ENCODE data around the gene SP5. TPM values are rescaled to one million over a fixed set of nuclear protein-coding genes. Genes with fewer than 3 reads are reported as not detected.
"Not testable (repeated sequence)": the region's sequence is repeated elsewhere in the genome, so short reads cannot be mapped to it uniquely, and the experiment has no call there.

The SP5 gene
- total RNA-seq, 4 donors from 2014 or later = 0.32 to 0.63 TPM; not detected in 2

- no peak for DNase-seq (ENCODE audit: extremely low spot score)
- 56% methylated on average over 1 of the region's 1 CpG for WGBS
These were observed 4.7 kb downstream of the SP5 start for GRCh38 chr2:170719810-170720209.

GRCh38 chr2:170721678-170722077, 6.5 kb downstream of the SP5 start:
- DNase-seq (ENCODE audit: extremely low spot score) = no peak
- Histone ChIP-seq H3K36me3 (no peaks in the 10 kb centered on the region), H3K27me3 (peaks cover 3 to 51% (median 21%) of the 10 kb centered on the region in 4 donors), H3K4me1 (peaks cover 8 to 11% (median 10%) of the 10 kb centered on the region in 4 donors), H3K27ac (replicated peaks in 1 of 4) (no peak overlapping the region), H3K4me3 (no peak overlapping the region), H3K9me3 (no peaks in the 10 kb centered on the region)
- WGBS = 82% methylated on average over 3 of the region's 3 CpGs
- no peak for TF ChIP-seq POLR2A (IDR thresholded peaks at IDR 0.05; ENCODE audit: low read depth)
- no peak for TF ChIP-seq EP300 (IDR thresholded peaks at IDR 0.05)
- TF ChIP-seq POLR2AphosphoS5 (IDR thresholded peaks at IDR 0.05) = no peak
- no peak for TF ChIP-seq CTCF (IDR thresholded peaks at IDR 0.05)
- intact Hi-C loops (cut with DNase I) = no loop called here

More at GRCh38 chr2:170719810-170720209, 4.7 kb downstream of the SP5 start:
- intact Hi-C loops (cut with DNase I) = loop anchor here (5.0 to 10.0 kb wide), 3 partner anchors 92 to 308 kb away; no protein-coding TSS in a partner anchor
- peaks cover 11 to 66% (median 36%) of the 10 kb centered on the region in 4 donors for H3K27me3 ChIP-seq
- no peak overlapping the region for H3K4me3 ChIP-seq
- H3K27ac ChIP-seq (replicated peaks in 1 of 4) = no peak overlapping the region
- H3K4me1 ChIP-seq = peaks cover 26 to 30% (median 29%) of the 10 kb centered on the region in 4 donors
- TF ChIP-seq EP300 (IDR thresholded peaks at IDR 0.05) (no peak), CTCF (IDR thresholded peaks at IDR 0.05) (no peak), POLR2A (IDR thresholded peaks at IDR 0.05; ENCODE audit: low read depth) (no peak), POLR2AphosphoS5 (IDR thresholded peaks at IDR 0.05) (no peak)
- H3K36me3 ChIP-seq = no peaks in the 10 kb centered on the region
- H3K9me3 ChIP-seq = no peaks in the 10 kb centered on the region

- no peak overlapping the region for H3K4me3 ChIP-seq
- intact Hi-C loops (cut with DNase I) = no loop called here
- no peaks in the 10 kb centered on the region for H3K9me3 ChIP-seq
- peaks cover 0 to 45% (median 15%) of the 10 kb centered on the region in 4 donors for H3K27me3 ChIP-seq
- H3K27ac ChIP-seq (replicated peaks in 1 of 4) = no peak overlapping the region
- TF ChIP-seq CTCF (IDR thresholded peaks at IDR 0.05) (no peak), POLR2A (IDR thresholded peaks at IDR 0.05; ENCODE audit: low read depth) (no peak)
- DNase-seq (ENCODE audit: extremely low spot score) = no peak
- H3K36me3 ChIP-seq = no peaks in the 10 kb centered on the region
- peaks cover 2 to 5% (median 4%) of the 10 kb centered on the region in 4 donors for H3K4me1 ChIP-seq
These were observed 7.2 kb downstream of the SP5 start for GRCh38 chr2:170722301-170722700.

- Histone ChIP-seq H3K27ac (replicated peaks in 1 of 4) (no peak overlapping the region), H3K4me3 (no peak overlapping the region), H3K27me3 (peaks cover 0 to 33% (median 4%) of the 10 kb centered on the region in 4 donors), H3K4me1 (no peaks in the 10 kb centered on the region), H3K9me3 (no peaks in the 10 kb centered on the region), H3K36me3 (no peaks in the 10 kb centered on the region)
- intact Hi-C loops (cut with DNase I) = no loop called here
- WGBS = 51% methylated on average over 2 of the region's 2 CpGs
- peak; percentile 17 for DNase-seq (ENCODE audit: extremely low spot score)
- TF ChIP-seq EP300 (IDR thresholded peaks at IDR 0.05) (no peak), POLR2A (IDR thresholded peaks at IDR 0.05; ENCODE audit: low read depth) (no peak), POLR2AphosphoS5 (IDR thresholded peaks at IDR 0.05) (no peak)
These were observed 8.4 kb downstream of the SP5 start for GRCh38 chr2:170723446-170723958.

- peak; percentile 86 for DNase-seq (ENCODE audit: extremely low spot score)
- intact Hi-C loops (cut with DNase I) = no loop called here
- TF ChIP-seq CTCF (IDR thresholded peaks at IDR 0.05) = no peak
- no peak for TF ChIP-seq POLR2AphosphoS5 (IDR thresholded peaks at IDR 0.05)
- no peak for TF ChIP-seq EP300 (IDR thresholded peaks at IDR 0.05)
- no peak for TF ChIP-seq POLR2A (IDR thresholded peaks at IDR 0.05; ENCODE audit: low read depth)
- Histone ChIP-seq H3K27me3 (no peaks in the 10 kb centered on the region), H3K4me1 (no peaks in the 10 kb centered on the region), H3K27ac (replicated peaks in 1 of 4) (no peak overlapping the region), H3K9me3 (peaks cover 0 to 13% (median 0%) of the 10 kb centered on the region in 4 donors), H3K4me3 (no peak overlapping the region), H3K36me3 (no peaks in the 10 kb centered on the region)
- WGBS = 0% methylated on average over 1 of the region's 1 CpG
These were observed 18.9 kb downstream of the SP5 start for GRCh38 chr2:170733798-170734600.

GRCh38 chr2:170734601-170735000, 19.5 kb downstream of the SP5 start:
- 64% methylated on average over 2 of the region's 2 CpGs for WGBS
- DNase-seq (ENCODE audit: extremely low spot score); H3K4me1 ChIP-seq; H3K27ac ChIP-seq (replicated peaks in 1 of 4); intact Hi-C loops (cut with DNase I); H3K36me3 ChIP-seq; H3K4me3 ChIP-seq; H3K27me3 ChIP-seq: not testable (repeated sequence)
- peaks cover 0 to 13% (median 0%) of the 10 kb centered on the region in 4 donors for H3K9me3 ChIP-seq

All from esophagus muscularis mucosa (tissue), 4 donors.